Peyer's patch (tissue), 4 donors: ENCODE measurements around the gene LAG3. TPM values are rescaled to one million over a fixed set of nuclear protein-coding genes. Genes with fewer than 3 reads are reported as not detected.
A peak's percentile ranks its signal among the peaks of the same experiment; 100 is the strongest.

ENCODE experiments used
- DNase-seq, 3 donors: peaks; one replicate each; pipeline ENCODE4 v3.0.0-alpha.2; 2017 to 2019
- H3K27ac ChIP-seq, 4 donors: fragments of 200-600 bp; sonication (generic); one replicate each; pipeline ENCODE4 v1.5.1; 2016 to 2019
- H3K27me3 ChIP-seq, 2 donors: fragments of 200-600 bp; sonication (generic); one replicate each; pipeline ENCODE4 v1.5.1; 2019
- H3K36me3 ChIP-seq, 3 donors: fragments of 200-600 bp; sonication (generic); one replicate each; pipeline ENCODE4 v1.5.1; 2016 to 2019
- H3K4me1 ChIP-seq, 4 donors: fragments of 200-600 bp; sonication (generic); one replicate each; pipeline ENCODE4 v1.5.1; 2016 to 2019
- H3K4me3 ChIP-seq, 4 donors: fragments of 200-600 bp; sonication (generic); 1 replicate in 3 of 4; 2 replicates in 1 of 4; pipeline ENCODE4 v1.5.1; 2016 to 2019; ENCODE audit warnings: mild to moderate bottlenecking in 1 of 4
- H3K9me3 ChIP-seq, 4 donors: fragments of 200-600 bp; sonication (generic); one replicate each; pipeline ENCODE4 v1.5.1; 2016 to 2019; ENCODE audit warnings: mild to moderate bottlenecking in 1 of 4
- CTCF ChIP-seq, 6 experiments: fragments of 450-650 bp in 4 of 6; fragments of 200-600 bp in 2 of 6; sonication (generic) in 1 of 6; IDR thresholded peaks; one replicate each; pipeline ENCODE4 v1.5.1; 2017 to 2019; ENCODE audit warnings: antibody characterized with exemption in 6 of 6, mild to moderate bottlenecking in 3 of 6, moderate library complexity in 1 of 6
- POLR2A ChIP-seq, 2 donors: fragments of 450-650 bp; IDR thresholded peaks; one replicate each; pipeline ENCODE4 v1.5.1; 2017; ENCODE audit warnings: antibody characterized with exemption in 2 of 2, mild to moderate bottlenecking in 2 of 2, moderate library complexity in 2 of 2
- total RNA-seq, 4 donors: library from RNA; depleted of rRNA; stranded (reverse); fragments of >200 nt; gene quantifications; one replicate each; pipeline ENCODE4 v1.1.0, GENCODE V29; 2016

Gene LAG3
- total RNA-seq, 4 donors from 2014 or later = 1.3 to 3.0 (median 1.6) TPM; not detected in 1

- Histone ChIP-seq H3K4me3 (no peak overlapping the region), H3K4me1 (peaks cover 0 to 25% (median 5%) of the 10 kb centered on the region in 4 donors), H3K36me3 (no peaks in the 10 kb centered on the region), H3K27ac (peak overlapping the region in 3 of 4 donors; percentile 30 to 70 (median 70)), H3K9me3 (no peaks in the 10 kb centered on the region), H3K27me3 (no peaks in the 10 kb centered on the region)
- TF ChIP-seq CTCF (IDR thresholded peaks at IDR 0.05) = no peak
- TF ChIP-seq POLR2A (IDR thresholded peaks at IDR 0.05) = peak in 1 of 2 donors; percentile 27
- DNase-seq = peak in 2 of 3 donors; percentile 79 to 83
Measured at GRCh38 chr12:6779708-6780432, 7.5 kb downstream of the LAG3 start.

- H3K9me3 ChIP-seq = no peaks in the 10 kb centered on the region
- H3K4me3 ChIP-seq = no peak overlapping the region
- peak overlapping the region in 3 of 4 donors; percentile 30 to 70 (median 70) for H3K27ac ChIP-seq
- no peak for DNase-seq
- no peaks in the 10 kb centered on the region for H3K36me3 ChIP-seq
- H3K27me3 ChIP-seq = no peaks in the 10 kb centered on the region
- TF ChIP-seq POLR2A (IDR thresholded peaks at IDR 0.05) (no peak), CTCF (IDR thresholded peaks at IDR 0.05) (no peak)
- peaks cover 0 to 25% (median 5%) of the 10 kb centered on the region in 4 donors for H3K4me1 ChIP-seq
Measured at GRCh38 chr12:6780573-6780972, 8.3 kb downstream of the LAG3 start.

- Histone ChIP-seq H3K9me3 (no peaks in the 10 kb centered on the region), H3K36me3 (no peaks in the 10 kb centered on the region), H3K4me1 (peaks cover 0 to 25% (median 5%) of the 10 kb centered on the region in 4 donors), H3K4me3 (no peak overlapping the region), H3K27me3 (no peaks in the 10 kb centered on the region), H3K27ac (no peak overlapping the region)
- no peak for DNase-seq
- TF ChIP-seq CTCF (IDR thresholded peaks at IDR 0.05) (no peak), POLR2A (IDR thresholded peaks at IDR 0.05) (no peak)
Measured at GRCh38 chr12:6782119-6782518, 9.8 kb downstream of the LAG3 start.

- H3K4me1 ChIP-seq = peaks cover 0 to 20% (median 5%) of the 10 kb centered on the region in 4 donors
- H3K4me3 ChIP-seq = no peak overlapping the region
- no peak for TF ChIP-seq POLR2A (IDR thresholded peaks at IDR 0.05)
- no peak for TF ChIP-seq CTCF (IDR thresholded peaks at IDR 0.05)
- H3K9me3 ChIP-seq = no peaks in the 10 kb centered on the region
- H3K27me3 ChIP-seq = no peaks in the 10 kb centered on the region
- no peak overlapping the region for H3K27ac ChIP-seq
- no peak for DNase-seq
- H3K36me3 ChIP-seq = no peaks in the 10 kb centered on the region
Measured at GRCh38 chr12:6782850-6783566, 10.7 kb downstream of the LAG3 start.

- H3K4me3 ChIP-seq = no peak overlapping the region
- H3K9me3 ChIP-seq = no peaks in the 10 kb centered on the region
- no peaks in the 10 kb centered on the region for H3K27me3 ChIP-seq
- no peak for TF ChIP-seq POLR2A (IDR thresholded peaks at IDR 0.05)
- no peak for TF ChIP-seq CTCF (IDR thresholded peaks at IDR 0.05)
- H3K27ac ChIP-seq = no peak overlapping the region
- no peak for DNase-seq
- no peaks in the 10 kb centered on the region for H3K36me3 ChIP-seq
- H3K4me1 ChIP-seq = peaks cover 0 to 14% (median 2%) of the 10 kb centered on the region in 4 donors
Measured at GRCh38 chr12:6783828-6784227, 11.5 kb downstream of the LAG3 start.
